ENCODE results near the gene C1QL4.

GRCh38 chr12:49355913-49356312 is 18.9 kb upstream of the C1QL4 start:
- no peak for TF ChIP-seq EZH2 (IDR thresholded peaks at IDR 0.05; ENCODE audit: borderline replicate concordance, low read depth, low read length, severe bottlenecking)
- TF ChIP-seq, protein P1, sequence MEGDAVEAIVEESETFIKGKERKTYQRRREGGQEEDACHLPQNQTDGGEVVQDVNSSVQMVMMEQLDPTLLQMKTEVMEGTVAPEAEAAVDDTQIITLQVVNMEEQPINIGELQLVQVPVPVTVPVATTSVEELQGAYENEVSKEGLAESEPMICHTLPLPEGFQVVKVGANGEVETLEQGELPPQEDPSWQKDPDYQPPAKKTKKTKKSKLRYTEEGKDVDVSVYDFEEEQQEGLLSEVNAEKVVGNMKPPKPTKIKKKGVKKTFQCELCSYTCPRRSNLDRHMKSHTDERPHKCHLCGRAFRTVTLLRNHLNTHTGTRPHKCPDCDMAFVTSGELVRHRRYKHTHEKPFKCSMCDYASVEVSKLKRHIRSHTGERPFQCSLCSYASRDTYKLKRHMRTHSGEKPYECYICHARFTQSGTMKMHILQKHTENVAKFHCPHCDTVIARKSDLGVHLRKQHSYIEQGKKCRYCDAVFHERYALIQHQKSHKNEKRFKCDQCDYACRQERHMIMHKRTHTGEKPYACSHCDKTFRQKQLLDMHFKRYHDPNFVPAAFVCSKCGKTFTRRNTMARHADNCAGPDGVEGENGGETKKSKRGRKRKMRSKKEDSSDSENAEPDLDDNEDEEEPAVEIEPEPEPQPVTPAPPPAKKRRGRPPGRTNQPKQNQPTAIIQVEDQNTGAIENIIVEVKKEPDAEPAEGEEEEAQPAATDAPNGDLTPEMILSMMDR (IDR thresholded peaks at IDR 0.05; ENCODE audit: borderline replicate concordance, extremely low read depth, low read length, poor library complexity, severe bottlenecking) = no peak
